Measurements from ENCODE around the gene COLEC11.

The COLEC11 gene

GRCh38 chr2:3585261-3586109 lies 9.4 kb upstream of the COLEC11 start:
- DNase-seq: no peak

GRCh38 chr2:3586220-3586619 lies 8.7 kb upstream of the COLEC11 start:
- DNase-seq: no peak

GRCh38 chr2:3587021-3587420 lies 7.9 kb upstream of the COLEC11 start:
- DNase-seq: no peak

- DNase-seq: no peak
Observed at GRCh38 chr2:3587432-3587831, 7.5 kb upstream of the COLEC11 start.

- no peak for DNase-seq
Observed at GRCh38 chr2:3588084-3588483, 6.8 kb upstream of the COLEC11 start.

DNA sequence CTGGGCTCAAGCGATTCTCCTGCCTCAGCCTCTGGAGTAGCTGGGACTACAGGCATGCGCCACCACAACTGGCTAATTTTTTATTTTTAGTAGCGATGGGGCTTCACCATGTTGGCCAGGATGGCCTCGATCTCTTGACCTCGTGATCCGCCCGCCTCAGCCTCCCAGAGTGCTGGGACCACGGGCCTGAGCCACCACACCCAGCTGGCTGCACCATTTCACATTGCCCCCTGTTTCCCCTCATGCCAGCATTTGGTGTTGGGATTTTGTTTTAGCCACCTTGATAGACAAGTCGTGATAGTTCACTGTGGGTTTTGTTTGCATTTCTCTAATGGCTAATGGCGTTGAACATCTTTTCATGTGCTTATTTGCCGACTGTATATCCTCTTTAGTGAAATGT lies 5.8 kb upstream of the COLEC11 start:
- no peak for DNase-seq

GRCh38 chr2:3595404-3595803 lies 492 bp downstream of the COLEC11 start:
- DNase-seq: no peak

DNA sequence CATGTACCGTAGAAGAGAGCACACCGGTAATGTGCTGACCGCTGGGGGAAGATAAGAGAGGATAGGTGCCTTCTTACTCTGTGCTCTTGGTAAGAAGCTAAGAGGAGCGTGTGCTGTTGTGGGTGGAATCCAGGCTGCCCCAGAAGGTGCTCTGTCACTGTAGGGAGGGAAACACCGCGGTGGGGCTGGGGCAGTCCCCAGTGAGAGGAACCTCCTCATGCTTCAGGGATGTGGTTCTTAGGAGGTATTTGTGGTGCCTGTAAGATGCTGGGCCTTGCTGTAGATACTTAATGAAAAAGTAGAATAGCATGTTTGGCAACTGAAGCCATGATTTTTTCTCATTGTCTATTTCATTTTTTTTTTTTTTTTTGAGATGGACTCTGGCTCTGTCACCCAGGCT lies 1.1 kb downstream of the COLEC11 start:
- peak; percentile 16 to 42 for DNase-seq

GRCh38 chr2:3596901-3597417 lies 2.0 kb downstream of the COLEC11 start:
- DNase-seq: no peak

DNA sequence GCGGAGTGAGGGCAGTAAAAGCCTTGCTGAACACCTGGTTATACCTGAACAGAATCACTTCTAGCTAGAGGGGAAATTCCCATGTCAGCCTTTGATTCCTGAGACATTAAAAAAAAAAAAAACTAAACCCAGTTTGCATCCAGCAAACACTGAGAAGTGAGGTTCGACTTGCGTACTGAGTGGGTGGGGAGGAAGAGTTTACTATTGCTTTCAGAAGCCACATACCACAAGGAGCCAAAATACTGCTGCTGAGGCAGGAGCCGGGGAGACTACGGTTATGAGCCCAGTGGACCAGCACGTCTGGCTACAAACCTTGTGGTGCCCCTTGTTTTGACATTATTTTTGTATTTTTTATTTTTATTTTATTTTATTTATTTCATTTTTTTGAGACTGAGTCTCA lies 2.7 kb downstream of the COLEC11 start:
- DNase-seq: no peak

GRCh38 chr2:3598197-3598910 lies 3.4 kb downstream of the COLEC11 start:
- DNase-seq: no peak

GRCh38 chr2:3598912-3599854 lies 4.3 kb downstream of the COLEC11 start:
- DNase-seq: no peak

- no peak for DNase-seq
Observed at GRCh38 chr2:3600256-3600855, 5.4 kb downstream of the COLEC11 start.

- DNase-seq: no peak
Observed at GRCh38 chr2:3601561-3602271, 6.8 kb downstream of the COLEC11 start.

DNA sequence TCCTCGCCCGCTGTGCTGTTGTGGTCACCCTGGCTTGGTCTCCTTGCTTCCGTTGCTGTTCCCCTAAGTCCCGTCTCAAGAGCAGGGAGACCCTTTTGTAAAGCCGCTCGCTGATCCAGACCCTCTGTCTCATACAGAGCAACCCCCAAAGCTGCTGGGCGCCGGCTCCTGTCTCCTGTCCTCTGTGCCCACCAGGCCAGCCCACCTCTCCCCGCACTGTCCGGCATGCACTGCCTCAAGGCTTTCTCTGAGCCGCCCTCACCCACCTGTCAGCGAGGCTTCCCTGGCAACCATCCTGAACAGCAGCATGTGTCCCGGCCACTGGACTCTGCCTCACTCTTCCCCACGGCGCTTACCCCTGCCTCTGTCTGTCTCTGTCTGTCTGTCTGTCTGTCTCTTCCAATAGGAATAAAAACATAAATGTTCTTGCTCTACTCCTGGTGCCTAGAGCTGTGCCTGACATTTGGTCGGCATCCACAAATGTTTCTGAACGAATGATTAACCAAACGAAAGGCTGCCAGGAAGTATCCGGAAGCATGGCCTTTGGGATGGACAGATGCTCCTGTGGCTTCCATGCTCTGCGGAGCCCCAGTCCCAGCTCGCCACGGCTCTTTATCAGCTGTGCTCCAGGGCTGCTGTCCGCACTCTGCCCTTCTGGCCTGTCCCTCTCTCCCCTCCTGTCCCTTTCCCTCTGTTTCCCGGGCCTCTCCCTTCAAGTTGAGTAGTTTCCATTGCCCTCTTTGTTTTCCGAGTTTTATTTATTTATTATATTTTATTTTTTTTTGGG lies 7.8 kb downstream of the COLEC11 start:
- DNase-seq: no peak

- DNase-seq: no peak
Observed at GRCh38 chr2:3603536-3604206, 8.8 kb downstream of the COLEC11 start.

GRCh38 chr2:3604207-3604877 lies 9.4 kb downstream of the COLEC11 start:
- DNase-seq: no peak

DNA sequence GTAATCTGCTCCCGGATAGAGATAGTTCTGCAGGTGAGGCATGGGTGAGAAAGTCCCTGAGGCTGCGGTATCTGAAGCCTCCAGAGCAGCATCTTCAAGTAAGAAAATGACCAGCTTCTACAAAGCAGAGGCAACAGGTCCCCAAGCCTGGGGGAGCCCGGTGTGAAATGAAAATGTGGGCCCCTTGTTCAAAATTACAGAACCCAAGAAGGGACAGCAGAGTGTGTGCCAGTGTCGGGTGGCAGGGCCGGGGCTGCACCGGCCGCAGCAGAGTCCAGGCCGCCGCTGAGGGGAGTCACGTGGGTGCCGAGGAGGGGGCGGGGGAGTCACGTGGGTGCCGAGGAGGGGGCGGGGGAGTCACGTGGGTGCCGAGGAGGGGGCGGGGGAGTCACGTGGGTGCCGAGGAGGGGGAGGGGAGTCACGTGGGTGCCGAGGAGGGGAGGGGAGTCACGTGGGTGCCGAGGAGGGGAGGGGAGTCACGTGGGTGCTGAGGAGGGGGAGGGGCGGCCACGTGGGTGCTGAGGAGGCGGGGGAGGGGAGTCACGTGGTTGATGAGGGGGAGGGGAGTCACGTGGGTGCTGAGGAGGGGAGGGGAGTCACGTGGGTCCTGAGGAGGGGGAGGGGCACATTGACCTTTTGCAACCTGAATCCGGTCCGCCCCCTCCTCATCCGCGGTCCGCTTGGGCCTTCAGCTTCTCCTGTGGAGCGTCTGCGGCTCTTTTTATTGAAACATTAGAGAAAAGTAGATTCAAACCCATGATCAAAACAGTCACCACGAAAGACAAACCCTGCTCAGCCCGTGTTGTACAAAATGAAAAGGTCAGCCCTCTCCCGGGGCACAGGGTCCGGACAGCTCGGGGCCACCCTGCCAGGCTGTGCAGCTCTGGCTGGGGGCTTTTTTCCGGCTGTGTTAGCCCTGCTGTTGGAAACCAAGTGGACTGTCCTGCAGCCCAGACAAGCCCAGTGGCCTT lies 10.4 kb downstream of the COLEC11 start:
- DNase-seq: peak; percentile 19 to 24

GRCh38 chr2:3606028-3606369 lies 11.1 kb downstream of the COLEC11 start:
- DNase-seq: no peak
